ENCODE data around the gene MYCN.
"Not testable (repeated sequence)": the region's sequence is repeated elsewhere in the genome, so short reads cannot be mapped to it uniquely, and the experiment has no call there.

MYCN gene

GRCh38 chr2:15912203-15912602 is 28.1 kb upstream of the MYCN start:
- no peak overlapping the region for H3K27ac ChIP-seq
- no peaks in the 10 kb centered on the region for H3K9me3 ChIP-seq (ENCODE audit: low read depth, low read length)

DNA sequence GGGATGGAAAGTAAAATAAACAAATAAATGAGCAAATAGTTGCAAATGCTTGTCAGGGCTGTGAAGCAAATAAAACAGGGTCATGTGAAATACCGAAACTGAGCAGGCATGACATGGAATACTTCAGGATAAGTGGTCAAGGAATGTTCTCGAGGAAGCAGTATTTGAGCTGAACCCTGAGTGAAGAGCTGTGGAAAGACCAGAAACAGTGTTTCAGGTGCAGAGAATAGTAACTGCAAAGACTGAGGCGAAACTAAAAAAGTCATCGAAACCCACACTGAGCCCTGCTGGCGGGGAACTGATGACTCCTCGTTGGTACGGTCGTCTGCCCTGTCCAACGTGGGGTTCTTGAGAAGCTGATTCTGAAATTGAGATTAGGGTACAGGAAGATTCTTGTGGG is 27.2 kb upstream of the MYCN start:
- no peak for DNase-seq (ENCODE audit: low read depth, low spot score)
- no peak overlapping the region for H3K9ac ChIP-seq (ENCODE audit: insufficient read length)
- TF ChIP-seq FOXP2 (optimal IDR thresholded peaks at IDR 0.05; ENCODE audit: control extremely low read depth, extremely low read length, insufficient read depth) (no peak), EZH2 (IDR thresholded peaks at IDR 0.05) (no peak), POLR2AphosphoS5 (IDR thresholded peaks at IDR 0.05; ENCODE audit: borderline replicate concordance, low read depth, low read length) (no peak)
- H3K4me3 ChIP-seq = no peak overlapping the region
- no peaks in the 10 kb centered on the region for H3K9me3 ChIP-seq (ENCODE audit: low read depth, low read length)
- no peaks in the 10 kb centered on the region for H3K36me3 ChIP-seq (ENCODE audit: insufficient read depth, low read length)
- H3K27ac ChIP-seq = no peak overlapping the region

More at GRCh38 chr2:15912203-15912602, 28.1 kb upstream of the MYCN start:
- no peak for DNase-seq (ENCODE audit: low read depth, low spot score)
- H3K4me3 ChIP-seq = no peak overlapping the region
- no peak overlapping the region for H3K9ac ChIP-seq (ENCODE audit: insufficient read length)
- H3K36me3 ChIP-seq (ENCODE audit: insufficient read depth, low read length) = no peaks in the 10 kb centered on the region
- TF ChIP-seq POLR2AphosphoS5 (IDR thresholded peaks at IDR 0.05; ENCODE audit: borderline replicate concordance, low read depth, low read length) = no peak
- no peak for TF ChIP-seq EZH2 (IDR thresholded peaks at IDR 0.05)
- TF ChIP-seq FOXP2 (optimal IDR thresholded peaks at IDR 0.05; ENCODE audit: control extremely low read depth, extremely low read length, insufficient read depth) = no peak

DNA sequence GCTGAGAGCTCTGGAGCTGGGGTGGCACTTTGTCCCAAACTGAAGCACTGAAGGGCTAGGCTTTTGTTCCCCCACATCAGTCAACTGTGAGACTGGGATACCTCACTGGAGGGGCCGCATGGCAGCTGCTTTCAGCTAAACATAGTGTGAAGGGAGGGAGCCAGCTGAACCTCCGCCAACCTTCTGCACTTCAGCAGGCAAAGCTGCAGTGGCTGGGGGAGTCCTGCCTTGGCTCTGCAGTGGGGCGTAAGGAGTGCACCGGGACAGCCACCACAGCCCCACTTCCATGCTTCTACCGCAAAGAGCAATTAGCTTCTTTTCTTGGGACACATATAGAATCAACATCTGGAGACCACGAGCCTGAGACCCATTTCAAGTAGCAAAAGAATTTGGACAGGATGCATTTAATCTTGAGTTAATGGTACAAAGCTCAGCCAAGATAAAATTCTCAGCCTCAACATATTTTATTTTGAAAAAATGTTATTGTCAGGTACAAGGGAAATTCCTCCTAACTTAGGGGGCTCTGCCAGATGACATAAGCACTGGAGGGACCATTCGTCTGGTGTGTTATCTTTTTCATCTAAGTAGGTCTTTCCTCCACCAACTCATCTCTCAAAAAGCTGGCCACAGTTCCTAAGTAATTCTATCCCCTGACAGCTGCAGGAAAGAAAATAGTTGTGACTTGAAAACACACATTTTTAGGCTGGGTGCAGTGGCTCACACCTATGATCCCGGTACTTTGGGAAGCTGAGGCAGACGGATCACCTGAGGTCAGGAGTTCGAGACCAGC is 25.6 kb upstream of the MYCN start:
- no peak overlapping the region for H3K9ac ChIP-seq (ENCODE audit: insufficient read length)
- no peak for DNase-seq (ENCODE audit: low read depth, low spot score)
- no peak overlapping the region for H3K27ac ChIP-seq
- TF ChIP-seq EZH2 (IDR thresholded peaks at IDR 0.05) (no peak), FOXP2 (optimal IDR thresholded peaks at IDR 0.05; ENCODE audit: control extremely low read depth, extremely low read length, insufficient read depth) (no peak), POLR2AphosphoS5 (IDR thresholded peaks at IDR 0.05; ENCODE audit: borderline replicate concordance, low read depth, low read length) (no peak)
- H3K4me3 ChIP-seq = no peak overlapping the region
- H3K9me3 ChIP-seq (ENCODE audit: low read depth, low read length) = no peaks in the 10 kb centered on the region
- H3K36me3 ChIP-seq (ENCODE audit: insufficient read depth, low read length) = no peaks in the 10 kb centered on the region

DNA sequence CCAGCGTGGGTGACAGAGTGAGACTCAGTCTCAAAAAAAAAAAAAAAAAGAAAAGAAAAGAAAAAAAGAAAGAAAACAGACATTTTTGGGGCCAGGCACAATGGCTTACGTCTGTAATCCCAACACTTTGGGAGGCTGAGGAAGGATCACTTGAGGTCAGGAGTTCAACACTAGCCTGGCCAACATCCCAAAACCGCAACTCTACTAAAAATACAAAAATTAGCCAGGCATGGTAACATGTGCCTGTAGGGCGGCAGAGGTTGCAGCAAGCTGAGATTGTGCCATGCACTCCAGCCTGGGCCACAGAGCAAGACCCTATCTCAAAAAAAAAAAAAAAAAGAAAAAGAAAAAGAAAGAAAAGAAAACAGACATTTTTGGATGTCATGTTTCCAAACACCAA is 24.8 kb upstream of the MYCN start:
- H3K36me3 ChIP-seq (ENCODE audit: insufficient read depth, low read length); H3K4me3 ChIP-seq; H3K9ac ChIP-seq (ENCODE audit: insufficient read length); H3K27ac ChIP-seq; DNase-seq (ENCODE audit: low read depth, low spot score); H3K9me3 ChIP-seq (ENCODE audit: low read depth, low read length): not testable (repeated sequence)

GRCh38 chr2:15916336-15916735 is 24.0 kb upstream of the MYCN start:
- TF ChIP-seq FOXP2 (optimal IDR thresholded peaks at IDR 0.05; ENCODE audit: control extremely low read depth, extremely low read length, insufficient read depth) (no peak), EZH2 (IDR thresholded peaks at IDR 0.05) (no peak), POLR2AphosphoS5 (IDR thresholded peaks at IDR 0.05; ENCODE audit: borderline replicate concordance, low read depth, low read length) (no peak)

DNA sequence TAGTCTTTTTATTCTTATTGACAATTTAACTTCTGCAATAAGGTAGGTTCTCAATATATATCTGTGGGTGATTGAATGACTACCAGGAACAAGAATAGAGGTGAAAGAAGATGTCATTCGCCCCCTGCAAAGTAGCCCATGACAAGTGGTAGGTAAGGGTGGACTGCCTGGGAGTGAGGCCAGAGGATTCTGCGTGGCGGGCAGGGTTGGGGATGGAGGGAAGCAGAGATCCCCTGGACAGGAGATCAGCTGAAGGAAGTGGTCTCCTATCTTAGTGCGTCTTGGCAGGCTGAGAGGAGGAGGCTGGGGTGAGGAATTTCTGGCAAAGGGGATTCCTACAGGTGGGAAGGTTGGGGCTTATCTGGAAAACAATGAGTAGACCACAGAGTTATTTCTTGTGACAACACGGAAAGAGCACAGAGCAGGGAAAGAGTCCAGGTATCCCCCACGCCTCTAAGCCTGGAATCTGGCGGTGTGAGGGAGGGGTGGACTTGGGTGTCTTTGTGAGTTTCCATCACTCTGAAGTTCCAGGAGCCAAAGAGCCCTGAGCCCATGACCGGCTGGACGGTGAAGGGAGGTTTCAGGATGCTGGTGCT is 21.5 kb upstream of the MYCN start:
- Histone ChIP-seq H3K27ac (no peak overlapping the region), H3K9me3 (ENCODE audit: low read depth, low read length) (no peaks in the 10 kb centered on the region), H3K4me3 (no peak overlapping the region), H3K36me3 (ENCODE audit: insufficient read depth, low read length) (no peaks in the 10 kb centered on the region), H3K9ac (ENCODE audit: insufficient read length) (no peak overlapping the region)
- DNase-seq (ENCODE audit: low read depth, low spot score) = no peak
- TF ChIP-seq FOXP2 (optimal IDR thresholded peaks at IDR 0.05; ENCODE audit: control extremely low read depth, extremely low read length, insufficient read depth) = no peak
- no peak for TF ChIP-seq POLR2AphosphoS5 (IDR thresholded peaks at IDR 0.05; ENCODE audit: borderline replicate concordance, low read depth, low read length)
- TF ChIP-seq EZH2 (IDR thresholded peaks at IDR 0.05) = no peak

More at GRCh38 chr2:15916336-15916735, 24.0 kb upstream of the MYCN start:
- no peaks in the 10 kb centered on the region for H3K9me3 ChIP-seq (ENCODE audit: low read depth, low read length)
- no peak for DNase-seq (ENCODE audit: low read depth, low spot score)
- no peak overlapping the region for H3K9ac ChIP-seq (ENCODE audit: insufficient read length)
- H3K27ac ChIP-seq = no peak overlapping the region
- no peak overlapping the region for H3K4me3 ChIP-seq
- no peaks in the 10 kb centered on the region for H3K36me3 ChIP-seq (ENCODE audit: insufficient read depth, low read length)

DNA sequence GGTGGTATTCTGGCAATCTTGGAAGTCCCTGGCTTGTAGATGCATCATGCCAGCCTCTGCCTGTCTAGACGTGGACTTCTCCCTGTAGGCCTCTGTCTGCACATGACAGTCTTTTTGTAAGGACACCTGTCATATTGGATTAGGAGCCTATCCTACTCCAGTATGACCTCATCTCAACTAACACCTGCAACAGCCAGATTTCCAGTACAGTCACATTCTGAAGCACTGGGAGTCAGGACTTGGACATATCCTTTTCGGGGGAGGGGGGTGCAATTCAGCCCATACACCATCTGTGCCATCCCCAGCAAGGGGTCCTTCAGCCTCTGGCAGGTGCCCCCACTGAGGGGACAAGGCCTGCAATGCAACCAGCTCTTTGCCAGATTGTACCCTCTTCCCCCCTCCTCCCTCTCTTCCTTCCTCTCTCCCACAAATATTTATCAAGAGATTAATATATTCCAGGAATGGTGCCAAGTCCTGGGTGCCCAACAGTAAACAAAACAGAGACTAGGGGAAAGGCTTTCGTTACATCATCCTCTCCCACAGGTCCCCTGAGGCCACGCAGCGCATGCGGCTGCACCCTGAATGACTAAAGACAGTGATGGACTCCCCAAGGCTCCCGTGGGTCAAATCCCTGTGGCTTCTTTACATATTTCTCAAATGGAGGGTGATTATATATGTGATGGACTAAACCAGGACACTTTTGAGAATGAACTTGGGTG is 20.5 kb upstream of the MYCN start:
- no peaks in the 10 kb centered on the region for H3K36me3 ChIP-seq (ENCODE audit: insufficient read depth, low read length)
- no peak overlapping the region for H3K9ac ChIP-seq (ENCODE audit: insufficient read length)
- H3K9me3 ChIP-seq (ENCODE audit: low read depth, low read length) = no peaks in the 10 kb centered on the region
- TF ChIP-seq POLR2AphosphoS5 (IDR thresholded peaks at IDR 0.05; ENCODE audit: borderline replicate concordance, low read depth, low read length) = no peak
- TF ChIP-seq EZH2 (IDR thresholded peaks at IDR 0.05) = no peak
- TF ChIP-seq FOXP2 (optimal IDR thresholded peaks at IDR 0.05; ENCODE audit: control extremely low read depth, extremely low read length, insufficient read depth) = no peak
- H3K4me3 ChIP-seq = no peak overlapping the region
- DNase-seq (ENCODE audit: low read depth, low spot score) = no peak
- no peak overlapping the region for H3K27ac ChIP-seq

GRCh38 chr2:15920696-15921095 is 19.7 kb upstream of the MYCN start:
- Histone ChIP-seq H3K9me3 (ENCODE audit: low read depth, low read length) (no peaks in the 10 kb centered on the region), H3K4me3 (no peak overlapping the region), H3K36me3 (ENCODE audit: insufficient read depth, low read length) (no peaks in the 10 kb centered on the region), H3K9ac (ENCODE audit: insufficient read length) (no peak overlapping the region), H3K27ac (no peak overlapping the region)
- TF ChIP-seq POLR2AphosphoS5 (IDR thresholded peaks at IDR 0.05; ENCODE audit: borderline replicate concordance, low read depth, low read length) = no peak
- DNase-seq (ENCODE audit: low read depth, low spot score) = no peak

All from SK-N-MC (cell line).